Effector memory CD8-positive, alpha-beta T cell (primary cell): Measurements from ENCODE around the gene ATP6V1B1.

Source experiments
- ATAC-seq: fragments of 150-1000 bp; cut with Tn5 transposase; replicated peaks from 2 replicates; pipeline ENCODE4 v1.10.0; 2021; ENCODE audit warnings: mild to moderate bottlenecking, moderate library complexity
- DNase-seq, 3 experiments: peaks; one replicate each; pipeline ENCODE4 v3.0.0; 2021
- H3K27ac Mint-ChIP-seq, 2 donors: one replicate each; pipeline ENCODE4 v1.8.0; 2022; ENCODE audit warnings: mild to moderate bottlenecking in 2 of 2, mixed read lengths in 2 of 2, moderate library complexity in 2 of 2
- H3K27me3 Mint-ChIP-seq, 2 donors: one replicate each; pipeline ENCODE4 v1.8.0; 2022; ENCODE audit warnings: mixed read lengths in 2 of 2
- H3K36me3 Mint-ChIP-seq: one replicate; pipeline ENCODE4 v1.8.0; 2022; ENCODE audit warnings: mild to moderate bottlenecking, moderate library complexity, mixed read lengths; ENCODE audit not compliant: insufficient read depth
- H3K4me1 Mint-ChIP-seq, 2 donors: one replicate each; pipeline ENCODE4 v1.8.0; 2022; ENCODE audit warnings: low read depth in 2 of 2, mixed read lengths in 2 of 2
- H3K4me3 Mint-ChIP-seq, 2 donors: one replicate each; pipeline ENCODE4 v1.8.0; 2022; ENCODE audit warnings: mild to moderate bottlenecking in 2 of 2, mixed read lengths in 2 of 2, moderate library complexity in 2 of 2
- H3K9me3 Mint-ChIP-seq, 2 donors: one replicate each; pipeline ENCODE4 v1.8.0; 2022; ENCODE audit warnings: mixed read lengths in 2 of 2

ATP6V1B1 gene

DNA sequence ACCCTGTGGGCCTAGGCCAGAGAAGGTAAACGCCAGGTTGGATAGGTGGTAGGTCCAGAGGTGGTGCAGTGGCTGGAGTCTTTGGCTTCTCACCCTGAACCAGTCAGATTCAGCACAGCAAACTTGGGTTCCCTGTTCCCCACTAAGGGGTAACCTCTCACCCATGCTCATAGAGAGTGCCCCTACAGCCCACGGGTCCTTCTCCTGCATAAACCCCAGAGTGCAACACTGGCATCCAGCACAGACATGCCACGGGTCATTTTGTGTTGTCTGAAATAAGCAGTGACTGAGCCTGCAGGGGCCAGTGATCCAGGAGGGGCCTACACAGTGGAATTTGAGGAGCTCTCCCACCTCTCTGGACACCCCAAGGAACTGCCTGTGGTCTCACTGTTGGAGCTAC lies 40.5 kb upstream of the ATP6V1B1 start:
- Mint-ChIP-seq H3K9me3 (no peaks in the 10 kb centered on the region), H3K36me3 (no peaks in the 10 kb centered on the region), H3K4me1 (peaks cover 7 to 24% of the 10 kb centered on the region in 2 donors), H3K4me3 (no peak overlapping the region), H3K27ac (no peak overlapping the region), H3K27me3 (peaks cover 82 to 100% of the 10 kb centered on the region in 2 donors)
- no peak for ATAC-seq
- no peak for DNase-seq

DNA sequence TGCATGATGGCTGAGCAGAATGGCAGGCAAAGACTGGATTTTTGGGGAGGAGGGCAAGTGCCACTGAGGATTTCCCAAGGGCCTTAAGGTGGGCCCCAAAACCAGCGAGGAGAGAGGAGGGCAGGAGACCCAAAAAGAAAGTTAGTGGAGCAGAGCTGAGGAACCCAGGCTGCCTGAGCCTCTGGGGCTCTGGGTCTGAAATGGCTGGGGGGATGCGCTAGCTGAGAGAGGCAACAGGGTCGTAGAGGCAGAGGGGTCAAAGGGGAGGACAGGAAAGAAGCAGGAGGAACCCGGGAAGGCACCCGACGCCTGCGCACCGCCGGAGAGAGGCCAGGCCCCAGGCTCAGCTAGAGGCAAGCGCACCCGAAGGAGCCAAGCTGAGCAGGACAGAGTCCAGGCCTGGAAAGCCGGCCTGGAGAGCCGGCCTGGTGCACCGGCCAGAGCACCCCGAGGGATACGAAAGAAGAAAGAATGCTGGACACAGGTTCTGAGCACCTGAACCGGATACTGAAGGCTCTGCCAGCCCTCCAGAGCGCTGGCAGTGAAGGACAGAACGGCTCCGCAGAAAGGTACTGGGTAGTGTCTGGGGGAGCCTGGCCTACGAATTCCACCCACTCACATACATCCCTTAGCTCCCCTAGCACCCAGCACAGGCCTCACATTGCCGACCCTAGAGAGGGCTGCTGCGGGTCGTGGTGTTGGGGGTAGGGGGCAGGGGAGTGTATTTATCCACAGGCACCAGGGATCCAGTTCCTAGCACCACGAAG lies 39.5 kb upstream of the ATP6V1B1 start:
- Mint-ChIP-seq H3K27me3 (peaks cover 86 to 100% of the 10 kb centered on the region in 2 donors), H3K4me1 (peaks cover 12 to 27% of the 10 kb centered on the region in 2 donors), H3K36me3 (no peaks in the 10 kb centered on the region), H3K4me3 (no peak overlapping the region), H3K9me3 (no peaks in the 10 kb centered on the region), H3K27ac (no peak overlapping the region)
- ATAC-seq (no peak), DNase-seq (no peak)

DNA sequence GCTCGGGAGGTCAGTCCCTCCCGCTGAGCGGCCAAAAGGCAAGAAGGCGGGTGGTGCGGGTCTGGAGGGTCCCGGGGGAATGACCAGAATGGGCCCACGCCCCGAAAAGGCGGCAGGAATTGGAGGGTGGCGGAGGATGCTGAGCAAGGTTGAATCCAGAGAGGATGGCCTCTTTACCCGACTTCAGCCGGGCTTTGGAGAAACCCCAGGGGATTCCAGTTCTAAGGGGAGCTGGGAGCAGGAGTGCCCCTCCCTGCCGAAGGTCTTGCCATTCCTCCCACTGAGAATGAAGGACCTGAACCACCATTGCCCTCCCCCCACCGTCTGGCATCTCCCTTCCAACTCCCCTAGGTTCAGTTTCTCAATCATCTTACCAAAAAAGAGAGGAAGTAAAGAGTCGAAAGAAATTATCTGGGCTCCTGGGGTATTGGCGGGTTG lies 38.9 kb upstream of the ATP6V1B1 start:
- ATAC-seq (no peak), DNase-seq (no peak)
- H3K27ac Mint-ChIP-seq = no peak overlapping the region
- H3K9me3 Mint-ChIP-seq = no peaks in the 10 kb centered on the region
- H3K27me3 Mint-ChIP-seq = peaks cover 90 to 100% of the 10 kb centered on the region in 2 donors
- no peak overlapping the region for H3K4me3 Mint-ChIP-seq
- H3K36me3 Mint-ChIP-seq = no peaks in the 10 kb centered on the region
- peaks cover 16 to 31% of the 10 kb centered on the region in 2 donors for H3K4me1 Mint-ChIP-seq

DNA sequence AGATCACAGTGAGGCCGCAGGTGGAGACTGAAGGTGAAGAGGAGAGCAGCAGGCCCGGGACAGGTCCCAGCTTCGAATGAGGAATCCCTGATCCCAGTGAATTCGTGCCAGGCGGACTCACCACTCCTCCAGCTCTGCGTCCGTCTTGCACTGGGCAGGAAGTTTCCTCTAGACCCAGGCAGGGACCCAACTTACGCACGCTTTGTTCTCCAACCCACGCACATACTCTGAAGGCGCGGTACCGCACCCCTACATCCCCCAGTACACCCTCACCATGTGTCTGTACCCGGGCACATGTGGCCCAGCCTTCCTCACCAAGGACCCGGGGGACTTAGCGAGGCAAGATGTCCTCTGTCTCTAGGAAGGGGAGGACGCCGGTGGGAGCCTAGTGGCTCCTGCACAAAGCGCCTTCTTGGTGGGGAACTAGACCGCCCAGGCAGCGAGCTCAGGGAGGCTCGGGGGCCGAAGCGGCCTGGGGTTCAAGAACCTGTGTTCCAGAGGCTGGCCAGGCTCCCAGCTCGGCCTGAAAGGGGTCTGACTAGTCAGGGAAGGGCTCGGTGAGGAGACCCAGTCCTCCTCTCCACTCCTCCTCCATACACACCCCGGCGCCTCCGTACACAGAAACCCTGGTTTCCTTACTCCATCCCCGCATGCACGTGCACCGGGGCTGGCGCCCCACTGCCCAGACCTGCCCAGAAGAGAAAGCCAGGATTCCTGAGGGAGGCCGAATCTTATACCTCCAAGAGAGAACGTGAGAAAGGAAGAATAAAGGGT lies 38.3 kb upstream of the ATP6V1B1 start:
- H3K36me3 Mint-ChIP-seq = no peaks in the 10 kb centered on the region
- H3K4me1 Mint-ChIP-seq = peaks cover 16 to 33% of the 10 kb centered on the region in 2 donors
- ATAC-seq (no peak), DNase-seq (no peak)
- no peak overlapping the region for H3K27ac Mint-ChIP-seq
- H3K9me3 Mint-ChIP-seq = no peaks in the 10 kb centered on the region
- H3K27me3 Mint-ChIP-seq = peaks cover 90 to 100% of the 10 kb centered on the region in 2 donors
- peak overlapping the region in 1 of 2 donors; percentile 4 for H3K4me3 Mint-ChIP-seq

DNA sequence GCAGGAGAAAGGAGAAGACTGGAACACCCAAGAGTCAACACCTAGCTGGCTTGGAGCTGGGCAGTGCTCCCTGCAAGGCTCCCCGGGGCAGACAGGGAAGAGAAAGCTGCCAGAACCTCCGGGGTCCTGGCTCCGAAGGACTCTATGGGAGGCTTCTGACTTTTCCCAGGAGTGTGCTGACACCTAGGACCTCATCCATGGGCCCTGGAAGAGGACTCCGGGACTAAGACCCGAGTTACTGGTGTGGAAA lies 37.8 kb upstream of the ATP6V1B1 start:
- Mint-ChIP-seq H3K9me3 (no peaks in the 10 kb centered on the region), H3K27ac (no peak overlapping the region), H3K36me3 (no peaks in the 10 kb centered on the region), H3K4me3 (no peak overlapping the region), H3K27me3 (peaks cover 89 to 100% of the 10 kb centered on the region in 2 donors), H3K4me1 (peaks cover 16 to 33% of the 10 kb centered on the region in 2 donors)
- DNase-seq (no peak), ATAC-seq (no peak)

DNA sequence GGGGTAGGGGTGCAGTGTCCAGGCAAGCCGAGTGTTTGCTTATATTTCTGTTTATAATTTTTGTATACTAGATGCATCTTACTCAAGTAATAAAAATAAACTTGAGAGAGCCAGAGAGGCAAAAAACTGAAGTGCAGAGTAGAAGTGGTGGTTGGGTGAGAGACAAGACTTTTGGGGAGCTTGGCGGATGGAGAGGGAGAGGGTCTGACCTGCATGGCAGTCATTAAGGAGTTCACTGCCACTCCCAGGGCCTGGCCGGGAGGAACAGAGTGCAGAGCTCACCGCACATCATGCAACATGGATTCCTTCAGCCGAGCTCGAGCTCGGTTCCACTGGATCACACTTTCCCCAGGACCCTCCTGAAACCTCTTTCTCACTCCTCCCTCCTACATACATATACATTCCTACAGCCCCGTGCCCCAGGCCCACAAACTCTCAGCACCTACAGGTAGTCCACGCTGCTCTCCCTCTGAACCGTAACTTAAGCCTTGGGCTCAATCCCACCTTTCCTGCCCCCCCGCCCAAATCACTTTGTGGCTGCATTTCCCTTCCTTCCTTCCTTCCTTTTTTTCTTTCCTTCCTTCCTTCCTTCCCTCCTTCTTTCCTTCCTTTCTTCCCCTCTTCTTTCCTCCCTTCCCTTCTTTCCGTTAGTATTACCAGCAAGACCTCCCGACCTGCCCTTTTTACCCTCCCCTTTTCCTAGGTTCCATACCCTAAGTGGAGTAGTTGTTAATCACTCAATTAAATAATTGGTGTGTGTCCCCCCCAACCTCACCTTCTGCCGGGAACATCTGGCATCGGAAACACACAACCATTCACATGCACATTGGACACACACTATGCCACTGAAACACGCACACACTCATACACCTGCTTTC lies 37.1 kb upstream of the ATP6V1B1 start:
- Mint-ChIP-seq H3K9me3 (no peaks in the 10 kb centered on the region), H3K27ac (no peak overlapping the region), H3K36me3 (no peaks in the 10 kb centered on the region), H3K4me3 (no peak overlapping the region), H3K4me1 (peaks cover 16 to 33% of the 10 kb centered on the region in 2 donors), H3K27me3 (peaks cover 84 to 100% of the 10 kb centered on the region in 2 donors)
- ATAC-seq (no peak), DNase-seq (no peak)

DNA sequence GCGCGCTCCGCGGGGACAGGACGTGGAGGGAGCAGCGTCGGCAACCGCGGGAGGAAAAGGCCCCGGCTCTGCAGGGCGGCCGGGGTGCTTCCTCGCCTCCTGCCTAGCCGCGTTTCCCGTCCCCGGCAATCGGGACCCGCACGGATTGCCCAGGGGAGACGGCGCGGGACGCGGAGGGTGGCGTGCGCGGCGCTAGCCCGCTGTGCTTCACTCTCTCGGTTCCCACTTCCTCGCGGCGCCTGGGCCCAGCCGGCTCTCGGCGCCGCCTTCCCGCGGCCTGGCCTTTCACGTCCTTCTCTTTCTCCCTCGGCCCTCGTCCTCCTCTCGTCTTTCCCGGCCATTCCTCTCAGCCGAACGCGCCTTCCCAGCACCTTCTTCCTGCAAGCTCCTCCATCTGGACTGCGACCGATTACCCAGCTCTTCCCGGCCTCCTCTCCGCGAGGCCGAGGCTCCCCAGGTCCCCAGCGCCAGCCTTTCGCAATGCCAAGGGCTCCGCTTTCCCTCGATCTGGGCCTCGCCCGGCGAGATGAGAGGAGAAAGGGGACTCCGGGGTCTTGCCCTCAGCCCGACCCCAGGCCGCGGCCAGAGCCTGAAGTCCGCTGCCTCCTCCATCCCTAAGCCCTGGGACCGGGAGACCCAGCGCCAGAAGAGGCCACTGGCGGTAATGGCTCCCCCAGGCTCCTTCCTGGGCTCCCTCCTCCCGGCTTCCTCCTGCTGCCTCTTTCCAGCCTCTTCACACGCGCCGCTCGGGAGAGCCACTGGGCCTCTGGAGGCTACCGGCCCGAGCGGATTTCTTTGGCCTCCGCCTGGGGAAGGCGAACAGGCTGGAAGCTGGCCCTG lies 34.3 kb upstream of the ATP6V1B1 start:
- DNase-seq = no peak
- no peak for ATAC-seq
- Mint-ChIP-seq H3K9me3 (no peaks in the 10 kb centered on the region), H3K4me1 (peaks cover 16 to 28% of the 10 kb centered on the region in 2 donors), H3K4me3 (peak overlapping the region; percentile 64 to 75), H3K36me3 (no peaks in the 10 kb centered on the region), H3K27ac (no peak overlapping the region), H3K27me3 (peaks cover 87 to 100% of the 10 kb centered on the region in 2 donors)

DNA sequence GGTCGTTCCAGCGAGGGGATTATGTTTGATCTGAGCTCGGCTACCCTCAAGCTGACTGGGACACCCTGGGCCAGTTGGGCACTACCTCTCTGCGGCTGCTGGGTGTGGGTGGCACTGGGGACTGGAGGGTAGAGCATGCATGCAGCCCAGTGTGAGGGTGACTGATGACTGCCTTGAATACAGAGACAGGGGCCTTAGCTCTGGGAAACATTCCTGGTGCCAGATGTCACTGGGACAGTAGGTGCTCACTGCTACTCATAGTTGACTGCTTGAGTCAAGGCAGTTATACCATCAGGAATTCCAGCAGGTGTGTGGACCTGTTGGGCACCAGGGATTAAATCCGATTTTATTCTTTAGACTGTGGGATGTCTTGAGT lies 33.6 kb upstream of the ATP6V1B1 start:
- no peak for ATAC-seq
- Mint-ChIP-seq H3K27ac (no peak overlapping the region), H3K9me3 (no peaks in the 10 kb centered on the region), H3K36me3 (no peaks in the 10 kb centered on the region), H3K4me1 (peaks cover 16 to 31% of the 10 kb centered on the region in 2 donors), H3K27me3 (peaks cover 87 to 100% of the 10 kb centered on the region in 2 donors), H3K4me3 (peak overlapping the region; percentile 64 to 75)
- no peak for DNase-seq

DNA sequence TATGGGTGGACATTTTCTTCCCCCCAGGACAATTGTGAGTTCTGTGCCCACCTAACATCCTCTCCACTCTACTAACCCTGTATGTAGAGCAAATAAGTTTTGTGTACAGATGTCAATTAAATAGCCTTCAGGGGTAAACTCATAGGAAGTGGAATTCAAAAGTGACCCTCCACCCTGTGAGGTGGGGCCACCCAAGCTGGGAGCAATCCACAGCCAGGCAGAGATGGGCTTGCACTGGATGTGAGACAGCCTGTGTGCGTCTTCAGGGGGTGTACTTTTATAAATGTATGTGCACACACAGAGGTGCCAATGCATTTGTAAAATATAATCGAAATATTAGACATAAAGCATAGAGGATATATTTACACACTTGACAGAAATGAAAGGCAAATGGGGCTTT lies 33.1 kb upstream of the ATP6V1B1 start:
- Mint-ChIP-seq H3K36me3 (no peaks in the 10 kb centered on the region), H3K4me1 (peaks cover 16 to 31% of the 10 kb centered on the region in 2 donors), H3K27me3 (peaks cover 87 to 100% of the 10 kb centered on the region in 2 donors), H3K9me3 (no peaks in the 10 kb centered on the region), H3K27ac (no peak overlapping the region), H3K4me3 (peak overlapping the region; percentile 64 to 75)
- ATAC-seq = no peak
- no peak for DNase-seq

DNA sequence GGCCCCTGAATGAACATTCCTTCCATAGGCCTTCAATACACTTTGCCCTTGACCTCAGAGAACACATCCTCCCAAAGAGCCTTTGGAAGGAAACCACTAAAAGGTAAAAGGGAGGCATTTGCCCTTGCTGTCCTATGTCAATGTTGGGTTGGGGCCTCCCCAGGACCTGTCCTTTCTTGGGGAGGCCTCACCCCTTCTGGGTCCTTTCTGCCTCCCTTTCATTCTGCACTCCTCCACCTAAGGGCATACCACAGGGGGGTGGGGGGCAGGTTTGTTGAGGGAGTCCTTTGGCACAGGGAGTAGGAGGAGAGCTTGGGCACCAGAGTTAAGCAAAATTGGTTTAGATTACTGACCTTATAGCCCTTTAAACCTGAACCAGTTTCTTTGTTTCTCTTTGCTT lies 32.5 kb upstream of the ATP6V1B1 start:
- H3K4me1 Mint-ChIP-seq = peaks cover 16 to 30% of the 10 kb centered on the region in 2 donors
- no peaks in the 10 kb centered on the region for H3K9me3 Mint-ChIP-seq
- H3K4me3 Mint-ChIP-seq = no peak overlapping the region

DNA sequence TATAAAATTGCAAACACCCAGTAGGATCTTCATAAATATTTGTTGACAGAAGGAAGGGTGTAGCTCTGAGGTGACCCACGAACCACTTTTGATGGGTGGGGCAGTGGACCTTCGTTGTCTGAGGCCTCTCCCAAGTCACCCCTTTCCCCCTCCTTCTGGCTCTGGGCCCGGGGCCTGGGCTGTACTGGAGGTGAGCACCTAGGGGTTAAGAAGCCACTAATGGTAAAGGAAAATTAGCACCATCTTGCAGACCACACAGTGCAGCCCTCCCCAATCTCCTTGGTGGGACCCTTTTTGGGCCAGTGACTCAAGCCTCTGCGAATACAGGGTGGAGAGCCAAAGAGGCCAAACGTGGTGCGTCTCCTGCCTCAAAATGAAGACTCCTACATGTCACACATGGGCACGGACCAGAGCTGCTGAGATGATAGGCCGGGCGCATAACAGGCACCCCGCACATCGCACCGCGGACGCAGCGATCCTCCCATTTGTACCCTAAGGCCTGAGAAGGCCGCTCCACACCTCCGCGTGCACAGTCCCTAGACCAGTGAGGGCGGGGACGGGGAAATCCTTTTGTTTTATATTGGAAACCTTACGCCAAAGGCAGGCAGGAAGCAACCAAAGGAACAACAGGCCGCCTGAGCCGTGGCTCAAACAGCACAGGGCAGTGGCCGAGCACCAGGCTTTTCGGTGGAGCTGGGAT lies 31.9 kb upstream of the ATP6V1B1 start:
- Mint-ChIP-seq H3K9me3 (no peaks in the 10 kb centered on the region), H3K27me3 (peaks cover 81 to 98% of the 10 kb centered on the region in 2 donors), H3K4me3 (no peak overlapping the region), H3K27ac (no peak overlapping the region), H3K4me1 (peaks cover 16 to 29% of the 10 kb centered on the region in 2 donors), H3K36me3 (no peaks in the 10 kb centered on the region)
- ATAC-seq (no peak), DNase-seq (no peak)

More for the DNA sequence above, 32.5 kb upstream of the ATP6V1B1 start:
- no peaks in the 10 kb centered on the region for H3K36me3 Mint-ChIP-seq
- no peak for ATAC-seq
- no peak for DNase-seq
- H3K27me3 Mint-ChIP-seq = peaks cover 81 to 98% of the 10 kb centered on the region in 2 donors
- no peak overlapping the region for H3K27ac Mint-ChIP-seq
